Rectal smooth muscle tissue (tissue), 1 donor: ENCODE data around the gene GJC2.

ENCODE experiments used
- H3K27ac ChIP-seq: one replicate; pipeline ENCODE4 v1.7.0; 2013; ENCODE audit warnings: low read depth, low read length, inconsistent platforms
- H3K27me3 ChIP-seq: one replicate; pipeline ENCODE4 v1.7.0; 2013; ENCODE audit warnings: low read length; ENCODE audit not compliant: control insufficient read depth, insufficient read depth
- H3K36me3 ChIP-seq: one replicate; pipeline ENCODE4 v1.7.0; 2013; ENCODE audit warnings: low read length; ENCODE audit not compliant: control insufficient read depth, insufficient read depth
- H3K4me1 ChIP-seq: one replicate; pipeline ENCODE4 v1.7.0; 2013; ENCODE audit warnings: low read length; ENCODE audit not compliant: control insufficient read depth, insufficient read depth
- H3K4me3 ChIP-seq: one replicate; pipeline ENCODE4 v1.7.0; 2013; ENCODE audit warnings: low read length
- H3K9ac ChIP-seq: one replicate; pipeline ENCODE4 v1.7.0; 2013; ENCODE audit warnings: low read length

GJC2 gene

GRCh38 chr1:228206582-228207351, 57.0 kb downstream of the GJC2 start:
- no peaks in the 10 kb centered on the region for H3K27me3 ChIP-seq
- H3K9ac ChIP-seq: no peak overlapping the region
- no peaks in the 10 kb centered on the region for H3K4me1 ChIP-seq
- H3K27ac ChIP-seq: no peak overlapping the region
- H3K4me3 ChIP-seq: no peak overlapping the region
- no peaks in the 10 kb centered on the region for H3K36me3 ChIP-seq

DNA sequence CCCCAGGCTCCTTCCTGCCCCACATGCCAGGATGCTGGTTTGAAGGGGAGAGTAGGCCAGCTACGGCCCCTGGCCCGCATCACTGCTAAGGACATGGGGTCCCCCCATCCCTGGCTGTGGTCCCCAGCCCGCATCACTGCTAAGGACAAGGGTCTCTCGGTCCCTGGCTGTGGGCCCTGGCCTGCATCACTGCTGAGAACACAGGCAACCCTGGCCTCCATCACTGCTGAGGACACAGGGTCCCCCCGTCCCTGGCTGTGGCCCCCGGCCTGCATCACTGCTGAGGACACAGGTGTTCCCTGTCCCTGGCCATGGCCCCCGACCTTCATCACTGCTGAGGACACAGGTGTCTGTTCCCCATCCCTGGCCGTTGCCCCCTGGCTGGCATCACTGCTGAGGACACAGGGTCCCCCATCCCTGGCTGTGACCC, 57.7 kb downstream of the GJC2 start:
- H3K4me3 ChIP-seq: no peak overlapping the region
- H3K27ac ChIP-seq: no peak overlapping the region
- no peaks in the 10 kb centered on the region for H3K4me1 ChIP-seq
- H3K27me3 ChIP-seq: no peaks in the 10 kb centered on the region
- H3K36me3 ChIP-seq: no peaks in the 10 kb centered on the region
- no peak overlapping the region for H3K9ac ChIP-seq

DNA sequence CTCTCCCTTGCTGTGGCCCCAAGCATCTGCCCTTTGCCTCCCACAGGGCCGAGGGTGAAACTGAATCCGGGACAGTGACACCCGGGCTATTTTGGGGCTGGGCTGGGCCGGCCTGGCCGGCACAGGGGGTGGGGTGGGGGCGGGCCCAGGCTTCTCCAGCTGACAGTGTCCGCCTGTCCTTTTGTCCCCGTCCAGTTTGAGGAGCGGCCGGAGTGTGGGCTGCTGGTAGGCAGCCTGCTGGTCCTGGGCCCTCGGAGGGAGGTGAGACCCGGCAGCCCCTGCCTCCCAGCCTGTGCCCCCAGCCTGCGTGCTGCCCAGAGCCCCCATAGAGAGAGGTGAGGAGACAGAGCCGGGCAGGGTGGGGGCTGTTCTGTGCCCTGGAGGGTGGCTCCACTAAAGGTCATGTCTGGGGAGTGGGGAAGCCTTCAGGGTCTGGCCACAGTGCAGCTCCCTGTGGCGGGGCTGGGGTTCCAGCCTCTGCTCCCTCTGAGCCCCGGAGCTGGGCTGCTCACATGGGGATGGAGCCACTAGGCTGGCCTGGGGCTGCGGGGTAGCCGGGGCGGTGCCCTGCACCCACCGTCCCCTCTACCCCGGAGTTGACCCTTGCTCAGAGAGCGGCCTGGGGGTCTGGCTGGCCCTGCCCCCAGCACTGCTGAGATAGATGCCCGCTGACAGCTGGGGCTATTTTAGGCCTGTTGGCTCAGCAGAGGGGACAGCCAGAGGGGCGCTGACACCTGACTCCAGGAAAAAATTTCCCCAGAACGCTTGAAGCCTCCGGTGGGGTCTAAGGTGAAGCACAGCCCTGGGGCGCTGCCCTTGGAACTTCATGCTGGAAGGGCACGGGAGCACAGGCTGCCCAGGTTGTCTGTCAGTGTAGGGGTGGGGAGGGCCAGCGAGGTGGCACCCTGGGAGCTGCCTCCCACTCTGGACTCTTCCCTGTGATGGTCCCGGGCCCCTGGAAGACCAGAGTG, 58.4 kb downstream of the GJC2 start, which contains the start of gene OBSCN:
Gene OBSCN, plus strand, starts transcription at position 194 of the 971 bp plus-strand sequence. CDS start 3,740 bp downstream, outside the sequence.
- H3K4me1 ChIP-seq: no peaks in the 10 kb centered on the region
- H3K4me3 ChIP-seq: no peak within 1 kb of the TSS
- no peaks in the 10 kb centered on the region for H3K27me3 ChIP-seq
- no peaks in the 10 kb centered on the region for H3K36me3 ChIP-seq
- no peak within 1 kb of the TSS for H3K27ac ChIP-seq
- no peak within 1 kb of the TSS for H3K9ac ChIP-seq

DNA sequence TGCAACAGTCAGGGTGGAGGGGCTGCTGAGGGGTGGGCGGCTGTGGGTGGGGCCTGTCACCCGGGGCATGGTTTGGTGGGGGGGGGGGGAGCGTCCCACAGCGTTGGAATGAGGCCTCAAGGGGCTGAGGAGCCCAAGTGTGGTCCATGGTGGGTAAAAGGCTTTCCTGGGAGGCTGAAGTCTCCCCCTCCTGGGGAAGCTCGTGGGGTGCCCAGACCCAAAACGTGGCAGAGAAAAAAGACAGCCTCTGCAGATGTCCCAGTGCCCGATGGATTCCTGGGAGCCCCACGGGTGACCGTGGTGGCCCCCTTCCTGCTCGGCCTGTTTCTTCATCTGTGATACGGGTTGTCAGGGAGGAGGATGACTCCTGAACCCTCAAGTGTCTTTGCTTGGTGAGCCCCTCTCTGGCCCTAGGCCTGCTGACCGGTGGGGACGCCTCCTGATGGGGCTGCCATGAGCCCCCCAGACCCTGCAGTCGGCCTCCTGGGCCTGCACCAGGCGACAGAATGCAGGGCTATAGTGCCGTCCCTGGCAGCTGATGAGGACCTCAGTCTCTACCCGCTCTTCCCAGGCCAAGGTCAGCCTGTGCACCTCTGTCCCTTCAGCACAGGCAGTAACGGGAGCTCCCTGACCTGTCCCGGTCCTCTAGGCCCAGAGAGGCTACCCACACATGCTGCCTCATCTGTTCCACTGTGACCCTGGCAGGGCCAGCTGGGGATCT, 59.3 kb downstream of the GJC2 start:
- Histone ChIP-seq H3K9ac (no peak overlapping the region), H3K36me3 (no peaks in the 10 kb centered on the region), H3K27me3 (no peaks in the 10 kb centered on the region), H3K27ac (no peak overlapping the region), H3K4me1 (no peaks in the 10 kb centered on the region), H3K4me3 (no peak overlapping the region)
